ENCODE measurements around the gene PIGQ. TPM values are rescaled to one million over a fixed set of nuclear protein-coding genes. Genes with fewer than 3 reads are reported as not detected.

Gene PIGQ
- total and polyA plus RNA-seq, 2 of the 4 experiments (the other 2 are of a cell fraction): 5.9 to 36.8 TPM

- TF ChIP-seq CHD1 (IDR thresholded peaks at IDR 0.05; ENCODE audit: low read depth, low read length): no peak
Measured at GRCh38 chr16:598823-599739, 29.3 kb downstream of the PIGQ start (continued).

GRCh38 chr16:600781-601180, 31.0 kb downstream of the PIGQ start:
- DNase-seq (no peak), ATAC-seq (ENCODE audit: low read depth) (peak; percentile 60)
- no peak overlapping the region for H3K27ac ChIP-seq (ENCODE audit: insufficient read depth, low read length)
- CTCF ChIA-PET: interaction anchor here (0.7 to 1.0 kb wide), 3 partner anchors 11 to 175 kb away, joined by 3 read pairs; partner anchors contain the start of genes RAB11FIP3 and RAB40C
- H2BK20ac ChIP-seq (ENCODE audit: low read depth, low read length): no peak overlapping the region
- H3K56ac ChIP-seq (ENCODE audit: extremely low read depth, insufficient read depth, low read length): no peak overlapping the region
- H2AK9ac ChIP-seq (replicated peaks; ENCODE audit: low read depth, low read length, poor library complexity): no peak overlapping the region
- intact Hi-C loops (cut with micrococcal nuclease): no loop called here
- H3K14ac ChIP-seq (replicated peaks; ENCODE audit: low read depth, low read length): no peak overlapping the region
- no peak overlapping the region for H3K23ac ChIP-seq (ENCODE audit: low read depth, low read length)
- peaks cover 21% of the 10 kb centered on the region for H4K20me1 ChIP-seq (ENCODE audit: insufficient read depth, low read length)
- H3K9me1 ChIP-seq (ENCODE audit: insufficient read depth, low read length): 0 out of 2 replicates have a peak, but pooled peaks cover 4% of the 10 kb centered on the region
- H2BK120ac ChIP-seq (ENCODE audit: low read depth, low read length): no peak overlapping the region
- TF ChIP-seq RAD21 (IDR thresholded peaks at IDR 0.05; ENCODE audit: low read length) (no peak), BHLHE40 (IDR thresholded peaks at IDR 0.05; ENCODE audit: low read depth, low read length) (no peak), RCOR1 (IDR thresholded peaks at IDR 0.05; ENCODE audit: insufficient replicate concordance, low read length) (no peak), CHD1 (IDR thresholded peaks at IDR 0.05; ENCODE audit: low read depth, low read length) (no peak), CEBPB (IDR thresholded peaks at IDR 0.05; ENCODE audit: low read depth, low read length) (no peak), FOS (IDR thresholded peaks at IDR 0.05; ENCODE audit: low read depth, low read length) (no peak)
- TF ChIP-seq, protein P1, sequence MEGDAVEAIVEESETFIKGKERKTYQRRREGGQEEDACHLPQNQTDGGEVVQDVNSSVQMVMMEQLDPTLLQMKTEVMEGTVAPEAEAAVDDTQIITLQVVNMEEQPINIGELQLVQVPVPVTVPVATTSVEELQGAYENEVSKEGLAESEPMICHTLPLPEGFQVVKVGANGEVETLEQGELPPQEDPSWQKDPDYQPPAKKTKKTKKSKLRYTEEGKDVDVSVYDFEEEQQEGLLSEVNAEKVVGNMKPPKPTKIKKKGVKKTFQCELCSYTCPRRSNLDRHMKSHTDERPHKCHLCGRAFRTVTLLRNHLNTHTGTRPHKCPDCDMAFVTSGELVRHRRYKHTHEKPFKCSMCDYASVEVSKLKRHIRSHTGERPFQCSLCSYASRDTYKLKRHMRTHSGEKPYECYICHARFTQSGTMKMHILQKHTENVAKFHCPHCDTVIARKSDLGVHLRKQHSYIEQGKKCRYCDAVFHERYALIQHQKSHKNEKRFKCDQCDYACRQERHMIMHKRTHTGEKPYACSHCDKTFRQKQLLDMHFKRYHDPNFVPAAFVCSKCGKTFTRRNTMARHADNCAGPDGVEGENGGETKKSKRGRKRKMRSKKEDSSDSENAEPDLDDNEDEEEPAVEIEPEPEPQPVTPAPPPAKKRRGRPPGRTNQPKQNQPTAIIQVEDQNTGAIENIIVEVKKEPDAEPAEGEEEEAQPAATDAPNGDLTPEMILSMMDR (conservative IDR thresholded peaks at IDR 0.05; ENCODE audit: low read depth, low read length): no peak
- POLR2A ChIA-PET (ENCODE audit: unreplicated experiment): interaction anchor here (0.8 kb wide), 1 partner anchor 21 kb away, joined by 3 read pairs; no protein-coding TSS in a partner anchor
- H4K8ac ChIP-seq (ENCODE audit: low read depth in 2 of 2, low read length in 2 of 2): no peak overlapping the region
- H2BK5ac ChIP-seq (ENCODE audit: low read depth, low read length, poor library complexity, severe bottlenecking): no peak overlapping the region
- no peaks in the 10 kb centered on the region for H3K4me1 ChIP-seq (ENCODE audit: control insufficient read depth, insufficient read depth, low read length)
- no peak overlapping the region for H3K4me3 ChIP-seq (ENCODE audit: insufficient read depth, low read depth, low read length)
- no peaks in the 10 kb centered on the region for H3K27me3 ChIP-seq (ENCODE audit: control insufficient read depth, insufficient read depth, low read length)
- no peak overlapping the region for H2BK15ac ChIP-seq (ENCODE audit: low read depth, low read length)
- WGBS, 2 experiments (ENCODE audit: extremely low coverage in 2 of 2, insufficient read length in 1 of 2): 80% methylated on average over 1 of the region's 7 CpGs; no CpG with 5 or more reads in 1 of the 2 experiments
- peaks cover 6% of the 10 kb centered on the region; the same call in 1 of the 2 replicates for H3K36me3 ChIP-seq (ENCODE audit: control insufficient read depth, insufficient read depth, low read length)
- H3K4ac ChIP-seq (ENCODE audit: low read depth, low read length): no peak overlapping the region
- dilution Hi-C loops (cut with HindIII; ENCODE audit: low sequenced_read_pairs, unreplicated experiment): no loop called here
- no peaks in the 10 kb centered on the region; the same call in 1 of the 2 replicates for H3K9me3 ChIP-seq (ENCODE audit: control insufficient read depth, insufficient read depth, low read length)
- no peak overlapping the region for H2AK5ac ChIP-seq (ENCODE audit: low read depth, low read length)
- no peak overlapping the region for H3K4me2 ChIP-seq (ENCODE audit: low read depth, low read length)
- in situ Hi-C loops (cut with MboI; ENCODE audit: low sequenced_read_pairs): no loop called here
- H2AFZ ChIP-seq (replicated peaks; ENCODE audit: low read length, poor library complexity): no peak overlapping the region
- no TSS peak for BruUV-seq (replicated peaks)
- H3K9ac ChIP-seq (ENCODE audit: low read depth, low read length): no peak overlapping the region
- no peak overlapping the region for H4K5ac ChIP-seq (ENCODE audit: low read depth, low read length)
- H3K79me1 ChIP-seq (ENCODE audit: low read depth in 1 of 2, low read length in 2 of 2): peaks cover 23 to 75% of the 10 kb centered on the region in 2 experiments
- H4K91ac ChIP-seq (ENCODE audit: insufficient read depth, low read depth, low read length): no peak overlapping the region
- no peak overlapping the region for H3K18ac ChIP-seq (ENCODE audit: low read depth, low read length)

Data from IMR-90 (cell line).